Epidermal melanocyte (primary cell): ENCODE results near the gene PTPRG.
"Not testable (repeated sequence)": the region's sequence is repeated elsewhere in the genome, so short reads cannot be mapped to it uniquely, and the experiment has no call there.

Experiments used
- DNase-seq: peaks from one replicate; pipeline ENCODE4 v3.0.0; 2011; ENCODE audit warnings: low spot score; ENCODE audit not compliant: insufficient read length

The PTPRG gene

DNA sequence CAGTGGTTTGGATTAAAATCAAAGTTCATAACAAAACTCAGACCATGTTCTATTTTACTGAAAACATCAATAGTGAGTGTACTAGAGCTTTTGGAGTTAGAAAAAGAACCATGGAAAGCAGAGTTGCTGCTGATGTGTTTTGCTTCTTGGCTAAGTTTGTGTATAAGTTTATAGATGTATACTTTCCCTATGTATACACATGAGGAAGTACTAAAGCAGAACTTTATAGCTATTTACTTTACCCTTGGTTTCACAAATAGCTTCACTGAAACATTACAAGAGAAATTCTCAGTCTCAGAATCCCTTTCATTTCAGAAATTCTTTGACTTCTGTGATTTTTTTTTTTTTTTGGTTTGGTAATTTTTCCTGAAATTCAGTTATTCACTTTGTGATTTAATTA lies 229.0 kb downstream of the PTPRG start:
- DNase-seq = no peak

DNA sequence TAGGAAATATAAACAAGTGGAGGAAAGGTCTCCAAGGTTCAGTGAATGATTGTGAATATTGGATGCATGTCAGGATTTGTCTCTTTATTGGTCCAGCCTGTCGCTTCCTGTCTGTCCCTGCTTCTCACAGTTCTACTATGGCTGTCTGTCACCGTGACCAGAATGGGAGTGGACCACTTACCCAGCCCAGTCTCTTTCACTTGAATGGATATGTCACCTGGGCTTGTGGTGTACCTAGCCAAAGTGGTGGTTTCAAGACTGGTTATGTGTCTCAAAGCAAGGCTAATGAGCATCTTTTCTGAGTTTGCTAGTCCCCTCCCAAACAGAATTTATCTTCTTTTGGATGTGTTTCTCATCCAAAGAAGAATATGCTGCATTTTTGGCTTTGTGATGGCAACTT lies 231.7 kb downstream of the PTPRG start:
- no peak for DNase-seq

DNA sequence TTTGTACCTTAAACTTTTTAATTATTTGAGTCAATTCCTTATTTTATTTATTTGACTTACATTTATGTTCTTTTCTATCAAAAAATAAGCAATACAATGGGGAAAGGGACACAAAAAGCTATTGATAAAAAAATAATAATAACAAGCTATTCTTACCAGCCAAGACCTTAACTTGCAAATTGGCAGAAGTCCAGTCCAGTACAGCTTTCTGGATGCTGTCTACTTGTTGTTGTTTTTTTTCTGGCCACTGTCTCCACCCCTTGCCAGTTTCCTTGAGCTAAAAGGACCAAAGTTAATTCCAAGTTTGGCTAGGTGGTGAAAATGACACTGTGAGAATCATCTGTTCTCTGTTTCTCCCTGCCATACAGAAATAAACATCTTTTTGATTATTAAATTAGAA lies 232.2 kb downstream of the PTPRG start:
- DNase-seq = no peak

DNA sequence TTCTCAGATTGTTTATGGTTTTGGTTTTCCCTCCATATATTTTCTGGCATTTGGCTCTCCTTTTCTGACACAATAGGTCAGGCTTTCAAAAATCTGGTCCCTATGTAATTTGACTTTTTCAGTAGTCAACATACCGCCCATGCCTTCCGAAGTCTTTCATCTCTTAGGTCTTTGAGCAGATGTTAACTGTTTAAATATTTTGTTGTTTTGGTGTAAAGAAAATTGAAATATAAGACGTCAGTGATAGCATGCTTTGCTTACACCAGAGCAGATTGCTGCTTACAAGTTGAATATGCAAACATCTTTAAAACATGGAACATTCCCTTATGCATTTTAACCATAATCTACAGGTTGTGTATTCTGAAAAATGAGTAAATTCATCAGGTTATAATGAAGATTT lies 233.0 kb downstream of the PTPRG start:
- no peak for DNase-seq

DNA sequence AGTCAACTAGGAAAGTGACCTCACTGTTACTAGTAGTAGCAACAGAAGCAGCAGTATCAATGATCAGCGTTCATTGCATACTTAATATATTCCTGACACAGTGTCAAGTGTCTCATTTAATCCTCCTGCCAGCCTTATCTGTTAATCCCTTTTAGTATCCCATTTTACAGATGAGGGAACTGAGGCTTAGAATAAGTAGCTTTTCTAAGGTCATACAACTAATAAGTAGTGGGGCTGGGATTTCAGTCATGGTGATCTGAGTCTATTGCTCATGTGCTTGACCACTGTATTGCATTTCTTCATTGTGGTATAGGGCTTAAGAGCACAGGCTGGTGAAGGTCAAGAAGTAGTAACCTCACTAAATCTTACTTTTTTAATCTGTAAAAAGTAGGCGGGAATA lies 233.6 kb downstream of the PTPRG start:
- DNase-seq = no peak

DNA sequence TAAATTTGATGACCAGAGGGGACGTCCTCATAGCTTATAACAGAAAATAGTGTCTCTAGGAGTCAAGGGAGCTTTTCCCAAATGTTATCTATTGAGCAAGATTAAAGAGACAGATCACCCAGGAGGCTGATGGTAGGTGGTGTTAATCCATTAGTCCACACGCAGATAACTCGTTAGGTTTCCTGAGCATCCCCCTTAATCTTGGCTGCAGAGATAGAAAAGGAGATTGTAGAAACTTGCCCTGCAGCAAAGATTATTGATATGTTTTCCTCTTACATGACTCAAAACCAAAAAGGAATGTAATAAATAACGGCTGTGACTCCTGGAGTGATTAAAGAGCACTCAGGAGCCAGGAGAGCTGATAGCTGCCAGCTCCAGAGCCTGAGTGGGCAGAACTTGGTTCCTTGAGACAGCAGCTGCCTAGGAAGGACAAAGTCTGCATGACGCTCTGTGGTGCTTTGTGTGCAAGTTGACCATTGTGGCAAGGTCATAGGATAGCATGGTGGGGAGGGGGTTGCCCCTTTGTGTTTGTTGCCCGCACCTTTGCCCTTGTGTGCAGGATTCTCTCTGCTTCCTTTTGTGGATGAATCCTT lies 234.8 kb downstream of the PTPRG start:
- DNase-seq = no peak

DNA sequence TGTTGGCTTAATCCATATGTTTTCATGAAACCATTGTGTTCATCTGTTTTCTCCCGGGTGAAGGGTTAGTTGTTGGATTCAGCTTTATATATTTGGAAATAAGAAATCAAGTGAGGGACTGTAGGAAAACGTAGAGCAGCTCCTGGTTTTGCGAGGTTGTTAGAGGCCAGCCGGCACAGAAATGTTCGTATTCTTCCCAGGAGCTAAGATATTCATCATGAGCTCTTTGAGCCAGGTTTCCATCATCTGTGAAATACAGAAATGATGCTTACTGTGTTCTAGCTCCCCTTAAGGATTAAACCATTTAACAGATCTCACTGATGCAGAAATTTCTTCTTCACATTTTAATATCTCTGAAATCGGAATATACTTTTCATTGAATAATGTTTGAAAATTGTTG lies 235.5 kb downstream of the PTPRG start:
- DNase-seq = no peak

DNA sequence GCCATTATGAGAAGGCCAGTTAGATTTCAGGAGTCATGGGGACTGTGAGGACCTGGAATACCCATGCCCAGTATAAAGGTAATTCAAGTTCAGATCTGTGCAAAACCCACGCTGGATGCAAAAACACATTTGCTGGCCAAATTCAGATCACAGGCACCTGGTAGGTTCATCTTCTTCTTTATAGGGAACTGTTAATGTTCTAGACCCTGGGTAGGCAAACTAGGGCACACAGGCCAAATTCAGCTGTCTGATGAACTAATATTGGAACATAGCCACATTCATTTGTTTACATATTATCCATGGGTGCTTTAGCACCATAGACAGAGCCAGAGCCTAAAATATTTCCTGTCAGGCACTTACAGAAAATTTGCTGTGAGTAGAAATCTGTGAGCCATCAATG lies 241.4 kb downstream of the PTPRG start:
- no peak for DNase-seq

DNA sequence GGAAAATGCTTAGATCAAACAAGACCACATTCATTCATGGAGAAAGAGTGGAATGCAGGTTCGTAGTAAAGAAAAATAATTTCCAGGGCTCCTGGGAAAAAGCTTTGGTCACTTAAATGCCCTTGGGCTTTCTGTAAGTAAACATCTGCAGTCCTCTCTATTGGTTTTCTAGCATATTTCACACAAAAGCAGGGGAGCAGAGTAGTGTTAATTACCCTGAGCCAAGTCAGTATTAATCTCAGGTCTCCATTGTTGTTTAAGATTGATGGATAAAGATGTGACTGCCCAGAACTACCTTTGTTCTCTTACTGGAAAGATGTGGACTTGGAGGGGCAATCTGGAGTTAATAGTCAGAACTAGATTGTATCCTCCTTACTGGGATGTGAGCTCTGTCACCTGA lies 242.6 kb downstream of the PTPRG start:
- no peak for DNase-seq

DNA sequence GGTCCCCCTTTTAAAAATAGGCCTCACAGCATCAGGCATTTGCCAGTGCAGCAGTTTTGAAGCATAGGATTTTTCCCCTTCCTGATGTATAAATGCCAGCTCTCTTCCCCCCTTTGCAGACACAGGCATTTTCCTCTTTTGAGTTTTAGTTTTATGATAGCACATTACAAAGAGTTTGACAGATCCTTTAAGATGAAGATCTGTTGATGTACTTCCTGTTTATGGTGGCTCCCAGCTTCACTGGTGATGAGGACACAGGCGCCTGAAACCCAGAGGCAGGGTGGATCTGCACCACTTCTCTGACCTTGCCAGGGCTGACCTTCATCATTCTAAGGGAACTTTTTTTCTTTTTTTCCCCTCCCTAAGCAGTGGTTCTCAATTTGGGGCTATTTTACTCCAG lies 243.4 kb downstream of the PTPRG start:
- no peak for DNase-seq

DNA sequence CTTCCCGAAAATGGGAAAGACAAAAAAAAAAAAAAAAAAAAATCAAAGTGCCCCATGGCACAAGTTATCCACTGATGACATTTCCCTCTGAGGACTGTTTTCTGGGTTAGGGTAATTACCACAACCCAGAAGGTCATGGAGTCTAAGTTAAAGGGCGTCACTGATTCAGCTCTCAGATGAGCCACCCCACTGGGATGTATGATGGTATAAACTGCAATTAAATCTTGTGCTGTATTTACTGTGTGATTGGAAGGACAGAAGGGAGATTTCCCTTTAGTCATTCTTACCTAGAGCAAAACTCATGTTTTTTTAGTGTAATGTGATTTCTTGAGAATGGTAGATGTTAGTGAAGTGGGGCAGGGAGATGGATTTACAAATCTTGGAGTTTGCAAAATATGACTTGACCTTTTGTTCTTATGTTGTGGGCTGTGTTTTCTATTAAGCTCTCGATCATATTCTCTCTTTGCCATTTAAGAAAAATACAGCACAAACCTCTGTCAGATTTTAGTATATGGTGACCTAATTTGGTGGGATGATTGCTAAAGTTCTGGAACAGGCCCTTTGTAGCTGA lies 244.2 kb downstream of the PTPRG start:
- no peak for DNase-seq

DNA sequence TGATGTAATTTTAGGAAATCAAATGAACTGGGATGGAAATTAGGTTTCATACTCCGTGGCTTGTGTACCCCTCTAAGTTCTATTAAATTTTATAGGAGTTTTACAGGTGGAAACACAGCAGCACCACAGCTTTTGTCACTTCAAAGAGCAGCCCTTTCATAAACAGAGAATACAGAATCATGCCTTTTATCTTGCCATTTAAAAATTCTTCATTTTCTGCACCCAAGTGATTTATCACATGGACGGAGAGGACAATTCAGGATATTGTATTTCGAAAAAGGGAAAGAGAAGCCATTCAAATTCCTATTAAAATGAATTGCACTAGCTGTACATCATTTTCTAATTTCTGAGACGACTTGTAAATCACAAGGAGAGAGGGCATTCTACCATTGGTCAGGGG lies 245.4 kb downstream of the PTPRG start:
- DNase-seq = no peak

DNA sequence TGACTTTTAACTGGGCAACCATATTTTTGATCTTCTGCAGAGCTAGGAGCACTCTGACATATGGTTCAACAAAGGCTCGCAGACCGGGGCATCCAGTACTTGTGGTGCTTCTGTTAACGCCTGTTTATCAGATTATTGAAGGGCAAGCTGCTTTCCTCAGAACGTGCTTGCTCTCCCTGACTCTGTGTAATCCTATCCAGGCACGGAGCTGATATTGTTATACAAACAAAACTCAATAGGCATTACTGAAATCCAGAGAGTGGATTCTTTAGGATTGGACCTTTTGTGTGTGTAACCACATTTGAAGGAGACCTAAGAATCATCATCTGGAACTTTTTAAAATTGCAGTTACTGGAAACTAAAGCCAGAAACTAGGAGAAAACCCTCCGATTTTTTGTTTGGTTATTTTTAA lies 246.5 kb downstream of the PTPRG start:
- DNase-seq = peak; percentile 36

DNA sequence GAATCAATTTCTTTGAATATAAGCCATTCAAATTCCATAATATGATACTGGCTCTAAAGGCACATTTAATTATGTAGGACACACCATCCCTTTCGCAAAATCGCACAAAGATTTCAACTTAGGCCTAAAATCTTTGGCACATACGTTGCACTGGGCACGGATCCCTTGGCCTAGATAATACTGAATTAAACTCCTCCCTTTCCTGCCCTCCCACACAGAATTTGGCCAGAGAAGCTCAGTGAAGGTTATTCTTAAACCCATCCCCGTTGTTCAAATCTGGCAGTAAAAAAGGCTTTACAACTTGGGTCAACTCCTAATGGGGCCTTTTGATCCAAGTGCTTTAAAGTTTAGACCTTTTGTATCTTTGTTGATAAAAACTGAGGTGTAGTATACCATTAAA lies 247.2 kb downstream of the PTPRG start:
- DNase-seq = no peak

DNA sequence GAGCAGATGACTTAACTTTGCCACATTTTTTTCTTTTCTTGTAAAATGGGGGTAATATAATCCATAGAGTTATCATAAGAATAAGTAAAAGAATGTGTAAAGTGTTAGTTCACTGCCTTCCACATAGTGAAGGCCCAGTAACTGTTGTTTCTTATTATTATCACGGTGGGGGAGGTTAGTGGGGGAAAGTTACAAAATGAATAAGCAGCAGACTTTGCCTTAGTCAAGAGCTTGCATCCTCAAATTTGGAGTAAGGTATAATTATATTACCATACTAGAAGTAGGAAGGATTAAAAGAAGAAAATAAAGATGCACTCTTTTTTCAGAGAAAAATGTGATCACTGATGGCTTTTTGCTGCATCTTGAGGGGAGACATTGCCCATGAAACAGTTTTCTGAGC lies 247.6 kb downstream of the PTPRG start:
- no peak for DNase-seq

DNA sequence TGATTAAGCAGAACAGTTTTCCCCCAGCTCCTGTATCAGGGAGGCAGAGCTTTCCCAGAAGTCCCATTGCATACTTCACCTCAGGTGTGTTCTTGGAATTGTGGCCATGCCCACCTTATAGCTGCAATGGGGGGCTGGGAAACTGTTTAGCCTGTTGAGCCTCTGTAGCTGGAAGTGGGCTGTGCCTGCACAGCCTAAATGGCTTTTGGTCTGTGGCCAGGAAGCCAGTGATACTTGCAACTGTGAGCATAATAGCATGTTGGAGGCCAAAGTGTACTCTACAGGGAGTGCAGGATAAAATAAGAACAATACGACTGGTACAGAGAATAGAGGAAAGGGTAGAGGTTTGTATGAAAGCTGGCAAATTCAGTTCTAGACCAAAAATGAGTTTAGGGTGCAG lies 248.5 kb downstream of the PTPRG start:
- DNase-seq = no peak

DNA sequence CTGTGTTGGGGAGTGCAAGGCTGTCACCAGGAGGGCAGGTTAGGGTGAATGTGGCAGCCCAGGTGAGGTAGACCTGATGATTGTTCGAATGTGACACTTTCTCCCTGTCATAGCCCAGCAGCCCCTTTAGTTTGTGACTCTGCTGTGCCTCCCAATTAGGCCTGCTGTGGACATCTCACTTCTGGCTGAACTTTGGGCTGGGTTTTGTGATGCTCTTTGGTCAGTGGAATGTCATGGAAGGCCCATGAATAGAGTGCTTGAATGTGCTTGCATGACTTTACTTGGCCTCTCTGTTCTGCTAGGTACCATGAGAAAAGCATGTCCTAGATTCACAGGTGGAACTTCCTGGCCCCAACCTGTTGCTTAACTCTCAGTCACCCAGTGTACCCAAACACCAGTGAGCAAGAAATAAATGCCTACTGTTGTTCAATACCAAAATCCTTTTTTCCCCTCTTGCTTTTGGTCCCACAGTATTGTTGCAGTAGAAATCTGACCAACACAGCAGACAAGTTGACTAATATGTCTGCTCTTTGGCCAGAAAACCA lies 249.7 kb downstream of the PTPRG start:
- DNase-seq = no peak

DNA sequence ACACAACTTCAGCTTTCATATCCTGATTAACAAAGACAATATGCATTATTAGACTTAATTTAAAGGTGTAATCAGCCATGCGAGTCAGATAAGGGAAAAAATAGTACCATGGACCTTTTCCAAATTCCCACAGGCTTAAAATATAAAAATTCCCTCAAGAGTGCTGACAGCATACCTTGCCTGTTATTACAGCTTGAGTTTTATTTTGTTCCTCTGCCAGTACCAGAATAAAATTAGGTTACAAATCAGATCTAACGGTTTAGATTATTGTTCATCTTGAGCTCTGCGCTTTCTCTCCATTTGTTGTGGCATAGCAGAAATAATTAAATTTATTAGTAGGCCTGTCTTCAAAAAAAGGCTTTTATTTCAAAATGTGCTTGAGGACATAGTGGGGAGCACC lies 250.3 kb downstream of the PTPRG start:
- no peak for DNase-seq

DNA sequence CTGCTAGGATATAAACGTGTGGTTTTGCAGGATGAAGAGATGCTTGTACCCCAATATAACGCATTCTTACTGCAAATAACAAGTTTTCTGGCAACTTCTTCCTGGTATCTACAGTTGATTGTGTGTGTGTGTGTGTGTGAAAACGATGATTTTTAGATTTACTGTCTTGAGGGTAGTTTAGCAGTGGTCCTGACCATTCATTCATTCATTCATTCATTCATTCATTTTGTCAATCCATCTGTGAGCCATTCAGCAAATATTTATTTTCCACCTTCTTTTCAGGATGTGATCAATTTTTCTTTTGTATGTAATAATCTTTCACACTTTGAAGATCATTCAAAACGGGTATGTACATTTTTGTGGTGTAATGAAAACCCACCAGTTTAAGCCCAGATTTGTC lies 250.7 kb downstream of the PTPRG start:
- DNase-seq = no peak

DNA sequence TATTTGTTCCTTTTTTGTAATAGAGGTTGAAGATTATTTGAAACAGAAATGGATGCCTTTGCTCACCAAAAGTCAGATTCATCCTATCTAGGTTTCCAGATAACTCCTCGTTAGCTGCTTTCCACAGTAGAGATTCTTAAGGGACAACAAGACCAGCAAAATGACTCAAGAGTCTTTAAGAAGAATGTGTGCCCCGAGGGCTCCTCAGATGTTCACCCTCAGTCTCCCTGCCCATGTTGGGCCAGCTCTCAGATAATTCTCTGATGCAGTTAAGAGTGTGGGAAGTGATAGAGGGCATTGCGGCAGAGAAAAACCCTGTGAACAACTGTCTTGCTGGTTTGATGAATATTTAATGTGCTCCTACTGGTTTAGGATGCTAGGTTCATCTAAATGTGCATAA lies 251.1 kb downstream of the PTPRG start:
- DNase-seq = no peak

DNA sequence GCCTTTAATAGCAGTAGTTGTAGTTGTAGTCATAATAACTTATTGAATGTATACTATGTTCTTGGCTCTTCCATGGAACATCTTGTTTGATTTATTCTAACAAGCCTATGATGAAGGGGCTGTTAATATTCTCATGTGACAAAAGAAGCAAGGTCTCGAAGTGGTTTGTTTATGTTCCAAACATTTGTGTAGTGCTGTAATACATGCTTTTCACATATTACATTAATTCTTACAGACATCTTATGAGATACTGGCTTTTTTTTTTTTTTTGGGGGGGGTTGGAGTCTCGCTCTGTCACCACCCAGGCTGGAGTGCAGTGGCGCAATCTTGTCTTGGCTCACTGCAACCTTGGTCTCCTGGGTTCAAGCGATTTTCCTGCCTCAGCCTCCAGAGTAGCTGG lies 252.3 kb downstream of the PTPRG start:
- no peak for DNase-seq

DNA sequence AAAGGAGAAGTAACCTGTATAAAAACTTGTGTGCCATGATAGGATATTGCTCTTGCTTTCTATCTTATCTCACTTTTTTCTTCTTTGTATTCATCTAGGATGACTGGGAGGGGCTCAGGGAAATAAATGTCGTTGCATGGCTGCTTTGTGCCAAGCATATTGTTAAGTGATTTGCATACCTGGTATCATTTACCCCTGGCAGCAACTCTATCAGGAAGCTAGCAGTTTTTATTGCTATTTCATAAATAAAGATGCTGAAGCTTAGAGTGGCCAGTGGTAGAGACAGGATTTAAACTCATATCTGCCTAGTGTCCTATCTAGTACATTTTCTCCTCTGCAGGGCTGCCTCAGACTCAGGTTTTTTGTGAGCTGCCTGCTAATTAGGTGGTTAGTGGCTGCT lies 253.3 kb downstream of the PTPRG start:
- DNase-seq = no peak

DNA sequence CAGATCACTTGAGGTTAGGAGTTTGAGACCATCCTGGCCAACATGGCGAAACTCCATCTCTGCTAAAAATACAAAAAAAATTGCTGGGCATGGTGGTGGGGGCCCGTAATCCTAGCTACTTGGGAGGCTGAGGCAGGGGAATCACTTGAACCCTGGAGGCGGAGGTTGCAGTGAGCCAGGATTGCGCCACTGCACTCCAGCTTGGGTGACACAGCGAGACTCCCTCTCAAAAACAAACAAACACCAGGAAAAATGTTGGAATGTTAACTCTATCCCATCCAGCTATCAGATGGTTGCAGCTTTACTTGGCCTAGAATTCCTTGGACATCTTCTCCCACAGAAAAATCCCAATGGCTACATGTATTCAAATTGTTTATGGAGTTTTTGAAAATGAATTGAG lies 254.9 kb downstream of the PTPRG start:
- not testable (repeated sequence) for DNase-seq

DNA sequence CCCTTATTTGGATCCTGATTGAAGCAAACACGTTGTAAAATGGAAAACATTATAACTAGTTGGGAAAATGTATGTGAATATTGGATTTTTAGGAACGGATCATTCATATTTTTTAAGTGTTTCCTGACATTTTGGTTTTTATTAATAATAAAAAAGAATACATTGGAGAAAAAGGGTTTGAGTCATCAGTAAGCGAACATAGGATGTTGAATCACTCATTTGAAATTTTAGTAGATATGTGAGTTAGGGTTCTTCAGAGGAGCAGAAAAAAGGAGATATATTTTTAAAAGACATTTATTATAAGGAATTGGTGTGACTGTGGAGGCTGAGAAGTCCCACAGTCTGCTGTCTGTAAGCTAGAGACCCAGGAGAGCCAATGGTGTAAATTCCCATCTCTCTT lies 258.5 kb downstream of the PTPRG start:
- DNase-seq = no peak
